H1 (cell line): ENCODE results near the gene SCYL3. TPM values are rescaled to one million over a fixed set of nuclear protein-coding genes. Genes with fewer than 3 reads are reported as not detected.

Experiments
- ASH2L ChIP-seq: fragments of 200-600, 300-600 bp; sonication (generic); IDR thresholded peaks from one replicate; pipeline ENCODE4 v1.7.1; 2017; ENCODE audit warnings: low read length
- CHD1 ChIP-seq: IDR thresholded peaks from 2 replicates; pipeline ENCODE4 v1.6.1; 2012; ENCODE audit warnings: low read depth, low read length, improper control_type of control experiment
- E2F6 ChIP-seq: IDR thresholded peaks from 2 replicates; pipeline ENCODE4 v1.6.1; 2012; ENCODE audit warnings: inconsistent platforms
- EP300 ChIP-seq, 2 experiments: IDR thresholded peaks; 1 replicate in 1 of 2; 2 replicates in 1 of 2; pipeline ENCODE4 v1.6.1; 2011 to 2012; ENCODE audit warnings: low read depth in 2 of 2, low read length in 2 of 2, mild to moderate bottlenecking in 2 of 2, borderline replicate concordance in 1 of 2, inconsistent platforms in 1 of 2, moderate library complexity in 1 of 2
- POLR2A ChIP-seq, 2 experiments: IDR thresholded peaks; 1 replicate in 1 of 2; 2 replicates in 1 of 2; pipeline ENCODE4 v1.6.1; 2011; ENCODE audit warnings: low read depth in 2 of 2, low read length in 2 of 2, mild to moderate bottlenecking in 2 of 2; ENCODE audit errors: control extremely low read depth in 1 of 2
- polyA plus RNA-seq, 7 experiments: library from polyadenylated mRNA; depleted of rRNA in 3 of 7; stranded (reverse) in 5 of 7; unstranded in 2 of 7; fragments of >200 nt in 5 of 7; fragments of 200-250 nt in 2 of 7; gene quantifications; 1 replicate in 5 of 7; 2 replicates in 1 of 7; 4 replicates in 1 of 7; pipeline versions ENCODE4 v1.2.1 to v1.2.3, GENCODE V29; 2011 to 2013; ENCODE audit warnings: missing spikeins in 2 of 7, mixed read lengths in 2 of 7
- total RNA-seq: library from RNA; stranded (reverse); fragmentation: NEBNext Ultra II Directional; extraction: Animal tissue kit (Norgen Biotek cat#: 25700); gene quantifications from 2 replicates; pipeline ENCODE4 v1.2.1, GENCODE V29; 2021
- TF ChIP-seq, protein P1 (sequence below): fragments of 300-600 bp; sonication (generic); IDR thresholded peaks from 2 replicates; pipeline ENCODE4 v1.7.1; 2012; ENCODE audit warnings: low read length, moderate library complexity, mild to moderate bottlenecking, inconsistent platforms; ENCODE audit not compliant: insufficient replicate concordance

SCYL3 gene
- total and polyA plus RNA-seq, 2 of the 8 experiments (the other 6 are each of a cell fraction or from before 2014, with no cell fraction given), result 2.7 to 5.3 TPM

- TF ChIP-seq, protein P1, sequence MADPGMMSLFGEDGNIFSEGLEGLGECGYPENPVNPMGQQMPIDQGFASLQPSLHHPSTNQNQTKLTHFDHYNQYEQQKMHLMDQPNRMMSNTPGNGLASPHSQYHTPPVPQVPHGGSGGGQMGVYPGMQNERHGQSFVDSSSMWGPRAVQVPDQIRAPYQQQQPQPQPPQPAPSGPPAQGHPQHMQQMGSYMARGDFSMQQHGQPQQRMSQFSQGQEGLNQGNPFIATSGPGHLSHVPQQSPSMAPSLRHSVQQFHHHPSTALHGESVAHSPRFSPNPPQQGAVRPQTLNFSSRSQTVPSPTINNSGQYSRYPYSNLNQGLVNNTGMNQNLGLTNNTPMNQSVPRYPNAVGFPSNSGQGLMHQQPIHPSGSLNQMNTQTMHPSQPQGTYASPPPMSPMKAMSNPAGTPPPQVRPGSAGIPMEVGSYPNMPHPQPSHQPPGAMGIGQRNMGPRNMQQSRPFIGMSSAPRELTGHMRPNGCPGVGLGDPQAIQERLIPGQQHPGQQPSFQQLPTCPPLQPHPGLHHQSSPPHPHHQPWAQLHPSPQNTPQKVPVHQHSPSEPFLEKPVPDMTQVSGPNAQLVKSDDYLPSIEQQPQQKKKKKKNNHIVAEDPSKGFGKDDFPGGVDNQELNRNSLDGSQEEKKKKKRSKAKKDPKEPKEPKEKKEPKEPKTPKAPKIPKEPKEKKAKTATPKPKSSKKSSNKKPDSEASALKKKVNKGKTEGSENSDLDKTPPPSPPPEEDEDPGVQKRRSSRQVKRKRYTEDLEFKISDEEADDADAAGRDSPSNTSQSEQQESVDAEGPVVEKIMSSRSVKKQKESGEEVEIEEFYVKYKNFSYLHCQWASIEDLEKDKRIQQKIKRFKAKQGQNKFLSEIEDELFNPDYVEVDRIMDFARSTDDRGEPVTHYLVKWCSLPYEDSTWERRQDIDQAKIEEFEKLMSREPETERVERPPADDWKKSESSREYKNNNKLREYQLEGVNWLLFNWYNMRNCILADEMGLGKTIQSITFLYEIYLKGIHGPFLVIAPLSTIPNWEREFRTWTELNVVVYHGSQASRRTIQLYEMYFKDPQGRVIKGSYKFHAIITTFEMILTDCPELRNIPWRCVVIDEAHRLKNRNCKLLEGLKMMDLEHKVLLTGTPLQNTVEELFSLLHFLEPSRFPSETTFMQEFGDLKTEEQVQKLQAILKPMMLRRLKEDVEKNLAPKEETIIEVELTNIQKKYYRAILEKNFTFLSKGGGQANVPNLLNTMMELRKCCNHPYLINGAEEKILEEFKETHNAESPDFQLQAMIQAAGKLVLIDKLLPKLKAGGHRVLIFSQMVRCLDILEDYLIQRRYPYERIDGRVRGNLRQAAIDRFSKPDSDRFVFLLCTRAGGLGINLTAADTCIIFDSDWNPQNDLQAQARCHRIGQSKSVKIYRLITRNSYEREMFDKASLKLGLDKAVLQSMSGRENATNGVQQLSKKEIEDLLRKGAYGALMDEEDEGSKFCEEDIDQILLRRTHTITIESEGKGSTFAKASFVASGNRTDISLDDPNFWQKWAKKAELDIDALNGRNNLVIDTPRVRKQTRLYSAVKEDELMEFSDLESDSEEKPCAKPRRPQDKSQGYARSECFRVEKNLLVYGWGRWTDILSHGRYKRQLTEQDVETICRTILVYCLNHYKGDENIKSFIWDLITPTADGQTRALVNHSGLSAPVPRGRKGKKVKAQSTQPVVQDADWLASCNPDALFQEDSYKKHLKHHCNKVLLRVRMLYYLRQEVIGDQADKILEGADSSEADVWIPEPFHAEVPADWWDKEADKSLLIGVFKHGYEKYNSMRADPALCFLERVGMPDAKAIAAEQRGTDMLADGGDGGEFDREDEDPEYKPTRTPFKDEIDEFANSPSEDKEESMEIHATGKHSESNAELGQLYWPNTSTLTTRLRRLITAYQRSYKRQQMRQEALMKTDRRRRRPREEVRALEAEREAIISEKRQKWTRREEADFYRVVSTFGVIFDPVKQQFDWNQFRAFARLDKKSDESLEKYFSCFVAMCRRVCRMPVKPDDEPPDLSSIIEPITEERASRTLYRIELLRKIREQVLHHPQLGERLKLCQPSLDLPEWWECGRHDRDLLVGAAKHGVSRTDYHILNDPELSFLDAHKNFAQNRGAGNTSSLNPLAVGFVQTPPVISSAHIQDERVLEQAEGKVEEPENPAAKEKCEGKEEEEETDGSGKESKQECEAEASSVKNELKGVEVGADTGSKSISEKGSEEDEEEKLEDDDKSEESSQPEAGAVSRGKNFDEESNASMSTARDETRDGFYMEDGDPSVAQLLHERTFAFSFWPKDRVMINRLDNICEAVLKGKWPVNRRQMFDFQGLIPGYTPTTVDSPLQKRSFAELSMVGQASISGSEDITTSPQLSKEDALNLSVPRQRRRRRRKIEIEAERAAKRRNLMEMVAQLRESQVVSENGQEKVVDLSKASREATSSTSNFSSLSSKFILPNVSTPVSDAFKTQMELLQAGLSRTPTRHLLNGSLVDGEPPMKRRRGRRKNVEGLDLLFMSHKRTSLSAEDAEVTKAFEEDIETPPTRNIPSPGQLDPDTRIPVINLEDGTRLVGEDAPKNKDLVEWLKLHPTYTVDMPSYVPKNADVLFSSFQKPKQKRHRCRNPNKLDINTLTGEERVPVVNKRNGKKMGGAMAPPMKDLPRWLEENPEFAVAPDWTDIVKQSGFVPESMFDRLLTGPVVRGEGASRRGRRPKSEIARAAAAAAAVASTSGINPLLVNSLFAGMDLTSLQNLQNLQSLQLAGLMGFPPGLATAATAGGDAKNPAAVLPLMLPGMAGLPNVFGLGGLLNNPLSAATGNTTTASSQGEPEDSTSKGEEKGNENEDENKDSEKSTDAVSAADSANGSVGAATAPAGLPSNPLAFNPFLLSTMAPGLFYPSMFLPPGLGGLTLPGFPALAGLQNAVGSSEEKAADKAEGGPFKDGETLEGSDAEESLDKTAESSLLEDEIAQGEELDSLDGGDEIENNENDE, result no peak
- no peak for TF ChIP-seq POLR2A (IDR thresholded peaks at IDR 0.05; ENCODE audit: control extremely low read depth in 1 of 2, low read depth in 2 of 2, low read length in 2 of 2)
- no peak for TF ChIP-seq E2F6
- no peak for TF ChIP-seq EP300 (IDR thresholded peaks at IDR 0.05; ENCODE audit: borderline replicate concordance in 1 of 2, low read depth in 2 of 2, low read length in 2 of 2)
- TF ChIP-seq ASH2L, result no peak
- TF ChIP-seq CHD1, result no peak
These were observed 31.1 kb upstream of the SCYL3 start (continued) for GRCh38 chr1:169924829-169925228.
